CD8-positive, alpha-beta memory T cell (primary cell): ENCODE measurements around the gene ITPR2. TPM values are rescaled to one million over a fixed set of nuclear protein-coding genes. Genes with fewer than 3 reads are reported as not detected.

Experiments used
- CTCF ChIA-PET: fragments of 350-600 bp; sonication (Branson Sonifier 250); formaldehyde crosslinking; loops from one replicate; lab custom pipeline; 2021; ENCODE audit warnings: antibody characterized with exemption; lab: Charles Lee
- POLR2A ChIA-PET: fragments of 350-600 bp; sonication (Branson Sonifier 250); formaldehyde crosslinking; loops from one replicate; lab custom pipeline; 2021; ENCODE audit warnings: antibody characterized with exemption; lab: Charles Lee
- DNase-seq, 5 donors: peaks; one replicate each; pipeline versions ENCODE4 v3.0.0 to v3.0.0-alpha.2; 2020 to 2022; ENCODE audit warnings: mixed read lengths in 1 of 5
- H3K27ac ChIP-seq: one replicate; pipeline ENCODE4 v1.7.0; 2013; ENCODE audit warnings: low read depth, mild to moderate bottlenecking, low read length, moderate library complexity
- H3K27me3 ChIP-seq: 2 replicates; pipeline ENCODE4 v1.7.0; 2013; ENCODE audit warnings: low read length, mild to moderate bottlenecking; ENCODE audit not compliant: insufficient read depth, poor library complexity, severe bottlenecking
- H3K36me3 ChIP-seq: 2 replicates; pipeline ENCODE4 v1.7.0; 2013; ENCODE audit warnings: mild to moderate bottlenecking, low read length, moderate library complexity; ENCODE audit not compliant: insufficient read depth
- H3K4me1 ChIP-seq: 2 replicates; pipeline ENCODE4 v1.7.0; 2013; ENCODE audit warnings: mild to moderate bottlenecking, low read length, moderate library complexity; ENCODE audit not compliant: insufficient read depth
- H3K4me3 ChIP-seq: 2 replicates; pipeline ENCODE4 v1.7.0; 2013; ENCODE audit warnings: mild to moderate bottlenecking, low read length
- H3K9me3 ChIP-seq: 2 replicates; pipeline ENCODE4 v1.7.0; 2013; ENCODE audit warnings: mild to moderate bottlenecking, low read length
- H3K27ac Mint-ChIP-seq, 8 donors: one replicate each; pipeline ENCODE4 v1.8.0; 2020 to 2021; ENCODE audit warnings: mixed read lengths in 8 of 8, mild to moderate bottlenecking in 6 of 8, inconsistent platforms in 3 of 8, moderate library complexity in 3 of 8
- H3K27me3 Mint-ChIP-seq, 2 donors: one replicate each; pipeline ENCODE4 v1.8.0; 2020 to 2021; ENCODE audit warnings: mixed read lengths in 2 of 2, mild to moderate bottlenecking in 1 of 2, moderate library complexity in 1 of 2
- H3K36me3 Mint-ChIP-seq, 3 donors: one replicate each; pipeline ENCODE4 v1.8.0; 2020 to 2021; ENCODE audit warnings: mixed read lengths in 3 of 3, inconsistent platforms in 1 of 3, mild to moderate bottlenecking in 1 of 3
- H3K4me1 Mint-ChIP-seq, 3 donors: one replicate each; pipeline ENCODE4 v1.8.0; 2020 to 2021; ENCODE audit warnings: mixed read lengths in 3 of 3, inconsistent platforms in 1 of 3, mild to moderate bottlenecking in 1 of 3
- H3K4me3 Mint-ChIP-seq, 7 donors: one replicate each; pipeline ENCODE4 v1.8.0; 2020 to 2021; ENCODE audit warnings: mixed read lengths in 7 of 7, mild to moderate bottlenecking in 6 of 7, moderate library complexity in 4 of 7, inconsistent platforms in 2 of 7
- H3K9me3 Mint-ChIP-seq, 5 donors: one replicate each; pipeline ENCODE4 v1.8.0; 2020 to 2022; ENCODE audit warnings: mixed read lengths in 5 of 5, mild to moderate bottlenecking in 3 of 5, moderate library complexity in 2 of 5, inconsistent platforms in 1 of 5
- polyA plus RNA-seq: library from polyadenylated mRNA; unstranded; fragments of 300-500 nt; fragmentation: Illumina TruSeq; gene quantifications from one replicate; pipeline ENCODE4 v1.2.3, GENCODE V29; 2021
- total RNA-seq, 2 experiments: library from RNA; stranded (reverse); gene quantifications; one replicate each; pipeline ENCODE4 v1.2.3, GENCODE V29; 2021

Gene ITPR2
- total and polyA plus RNA-seq, 3 experiments from 2014 or later: 13.0 to 29.4 (median 24.0) TPM

- Mint-ChIP-seq H3K4me3 (no peak overlapping the region), H3K27me3 (no peaks in the 10 kb centered on the region), H3K36me3 (peaks cover 18 to 36% (median 26%) of the 10 kb centered on the region in 3 donors), H3K4me1 (no peaks in the 10 kb centered on the region), H3K9me3 (no peaks in the 10 kb centered on the region), H3K27ac (no peak overlapping the region)
- Histone ChIP-seq H3K27me3 (no peaks in the 10 kb centered on the region), H3K4me3 (no peak overlapping the region), H3K9me3 (no peaks in the 10 kb centered on the region), H3K4me1 (no peaks in the 10 kb centered on the region), H3K36me3 (no peaks in the 10 kb centered on the region), H3K27ac (no peak overlapping the region)
- ChIA-PET POLR2A (no interaction called here), CTCF (interaction anchor here (1.0 kb wide), 1 partner anchor 18 kb away, joined by 3 read pairs; no protein-coding TSS in a partner anchor)
- no peak for DNase-seq
These were observed 293.9 kb downstream of the ITPR2 start for GRCh38 chr12:26539131-26539530.

- POLR2A ChIA-PET: no interaction called here
- H3K9me3 ChIP-seq: no peaks in the 10 kb centered on the region
- no peak for DNase-seq
These were observed 295.3 kb downstream of the ITPR2 start for GRCh38 chr12:26537651-26538050.

GRCh38 chr12:26537126-26537525 is 295.9 kb downstream of the ITPR2 start:
- Histone ChIP-seq H3K36me3 (no peaks in the 10 kb centered on the region), H3K4me1 (no peaks in the 10 kb centered on the region)
- CTCF ChIA-PET: no interaction called here

More at GRCh38 chr12:26537651-26538050, 295.3 kb downstream of the ITPR2 start:
- Mint-ChIP-seq H3K36me3 (peaks cover 26 to 42% (median 31%) of the 10 kb centered on the region in 3 donors), H3K27ac (no peak overlapping the region), H3K4me1 (no peaks in the 10 kb centered on the region), H3K9me3 (no peaks in the 10 kb centered on the region), H3K27me3 (no peaks in the 10 kb centered on the region), H3K4me3 (no peak overlapping the region)
- Histone ChIP-seq H3K4me1 (no peaks in the 10 kb centered on the region), H3K4me3 (no peak overlapping the region), H3K36me3 (no peaks in the 10 kb centered on the region), H3K27ac (no peak overlapping the region), H3K27me3 (no peaks in the 10 kb centered on the region)
- CTCF ChIA-PET: no interaction called here

GRCh38 chr12:26535826-26536225 is 297.2 kb downstream of the ITPR2 start:
- H3K4me3 Mint-ChIP-seq: no peak overlapping the region
- CTCF ChIA-PET: no interaction called here
- H3K9me3 ChIP-seq: no peaks in the 10 kb centered on the region
- no peaks in the 10 kb centered on the region for H3K4me1 ChIP-seq
- H3K27ac ChIP-seq: no peak overlapping the region
- H3K27ac Mint-ChIP-seq: peak overlapping the region in 1 of 8 donors; percentile 2
- H3K27me3 ChIP-seq: no peaks in the 10 kb centered on the region
- POLR2A ChIA-PET: no interaction called here
- no peak for DNase-seq
- H3K4me1 Mint-ChIP-seq: no peaks in the 10 kb centered on the region
- H3K4me3 ChIP-seq: no peak overlapping the region
- no peaks in the 10 kb centered on the region for H3K27me3 Mint-ChIP-seq
- H3K36me3 Mint-ChIP-seq: peaks cover 26 to 37% (median 37%) of the 10 kb centered on the region in 3 donors
- H3K9me3 Mint-ChIP-seq: no peaks in the 10 kb centered on the region
- H3K36me3 ChIP-seq: no peaks in the 10 kb centered on the region

More at GRCh38 chr12:26537126-26537525, 295.9 kb downstream of the ITPR2 start:
- Mint-ChIP-seq H3K9me3 (no peaks in the 10 kb centered on the region), H3K4me3 (no peak overlapping the region), H3K27ac (peak overlapping the region in 2 of 8 donors; percentile 7 to 34), H3K36me3 (peaks cover 26 to 41% (median 31%) of the 10 kb centered on the region in 3 donors), H3K27me3 (no peaks in the 10 kb centered on the region), H3K4me1 (no peaks in the 10 kb centered on the region)
- no peaks in the 10 kb centered on the region for H3K9me3 ChIP-seq
- no peak overlapping the region for H3K4me3 ChIP-seq
- no peaks in the 10 kb centered on the region for H3K27me3 ChIP-seq
- DNase-seq: no peak
- POLR2A ChIA-PET: no interaction called here
- no peak overlapping the region for H3K27ac ChIP-seq

GRCh38 chr12:26534071-26534470 is 298.9 kb downstream of the ITPR2 start:
- Mint-ChIP-seq H3K4me1 (no peaks in the 10 kb centered on the region), H3K27ac (no peak overlapping the region)
- CTCF ChIA-PET: no interaction called here

GRCh38 chr12:26533211-26533610 is 299.8 kb downstream of the ITPR2 start:
- H3K4me3 ChIP-seq: no peak overlapping the region
- no peaks in the 10 kb centered on the region for H3K27me3 Mint-ChIP-seq
- no peaks in the 10 kb centered on the region for H3K4me1 ChIP-seq
- H3K27ac ChIP-seq: no peak overlapping the region
- H3K36me3 Mint-ChIP-seq: peaks cover 43 to 49% (median 45%) of the 10 kb centered on the region in 3 donors
- H3K36me3 ChIP-seq: no peaks in the 10 kb centered on the region
- no peak overlapping the region for H3K27ac Mint-ChIP-seq
- peaks cover 0 to 3% (median 1%) of the 10 kb centered on the region in 5 donors for H3K9me3 Mint-ChIP-seq
- ChIA-PET POLR2A (no interaction called here), CTCF (no interaction called here)
- H3K27me3 ChIP-seq: no peaks in the 10 kb centered on the region
- no peaks in the 10 kb centered on the region for H3K4me1 Mint-ChIP-seq
- H3K9me3 ChIP-seq: no peaks in the 10 kb centered on the region
- H3K4me3 Mint-ChIP-seq: no peak overlapping the region
- no peak for DNase-seq

More at GRCh38 chr12:26534071-26534470, 298.9 kb downstream of the ITPR2 start:
- H3K4me3 Mint-ChIP-seq: no peak overlapping the region
- peaks cover 41 to 42% (median 42%) of the 10 kb centered on the region in 3 donors for H3K36me3 Mint-ChIP-seq
- no peaks in the 10 kb centered on the region for H3K27me3 Mint-ChIP-seq
- no peaks in the 10 kb centered on the region for H3K4me1 ChIP-seq
- H3K27ac ChIP-seq: no peak overlapping the region
- no peaks in the 10 kb centered on the region for H3K27me3 ChIP-seq
- no peaks in the 10 kb centered on the region for H3K36me3 ChIP-seq
- H3K4me3 ChIP-seq: no peak overlapping the region
- H3K9me3 ChIP-seq: no peaks in the 10 kb centered on the region
- H3K9me3 Mint-ChIP-seq: no peaks in the 10 kb centered on the region
- POLR2A ChIA-PET: no interaction called here
- no peak for DNase-seq

GRCh38 chr12:26530461-26530860 is 302.5 kb downstream of the ITPR2 start:
- peaks cover 6 to 16% (median 14%) of the 10 kb centered on the region in 5 donors for H3K9me3 Mint-ChIP-seq
- peaks cover 37 to 58% (median 51%) of the 10 kb centered on the region in 3 donors for H3K36me3 Mint-ChIP-seq
- CTCF ChIA-PET: no interaction called here

GRCh38 chr12:26528943-26529342 is 304.1 kb downstream of the ITPR2 start:
- POLR2A ChIA-PET: no interaction called here

More at GRCh38 chr12:26530461-26530860, 302.5 kb downstream of the ITPR2 start:
- Histone ChIP-seq H3K36me3 (no peaks in the 10 kb centered on the region), H3K27me3 (no peaks in the 10 kb centered on the region), H3K27ac (no peak overlapping the region), H3K9me3 (peaks cover 4% of the 10 kb centered on the region), H3K4me1 (no peaks in the 10 kb centered on the region), H3K4me3 (no peak overlapping the region)
- no peak for DNase-seq
- POLR2A ChIA-PET: no interaction called here
- Mint-ChIP-seq H3K27ac (no peak overlapping the region), H3K27me3 (no peaks in the 10 kb centered on the region), H3K4me1 (no peaks in the 10 kb centered on the region), H3K4me3 (no peak overlapping the region)

More at GRCh38 chr12:26528943-26529342, 304.1 kb downstream of the ITPR2 start:
- no peak overlapping the region for H3K4me3 Mint-ChIP-seq
- H3K27ac Mint-ChIP-seq: no peak overlapping the region
- Histone ChIP-seq H3K4me3 (no peak overlapping the region), H3K9me3 (peaks cover 4% of the 10 kb centered on the region), H3K27me3 (no peaks in the 10 kb centered on the region), H3K27ac (no peak overlapping the region), H3K4me1 (no peaks in the 10 kb centered on the region), H3K36me3 (no peaks in the 10 kb centered on the region)
- peaks cover 11 to 20% (median 20%) of the 10 kb centered on the region in 5 donors for H3K9me3 Mint-ChIP-seq
- no peak for DNase-seq
- H3K36me3 Mint-ChIP-seq: peaks cover 37 to 62% (median 53%) of the 10 kb centered on the region in 3 donors
- no peaks in the 10 kb centered on the region for H3K27me3 Mint-ChIP-seq
- no peaks in the 10 kb centered on the region for H3K4me1 Mint-ChIP-seq
- CTCF ChIA-PET: no interaction called here
